Astrocyte (in vitro differentiated cells and primary cell): ENCODE measurements around the gene HAUS7. TPM values are rescaled to one million over a fixed set of nuclear protein-coding genes. Genes with fewer than 3 reads are reported as not detected.

Source experiments
- DNase-seq: peaks from one replicate; pipeline ENCODE4 v3.0.0-alpha.2; 2010; ENCODE audit warnings: low read depth
- FAIRE-seq: peaks from 2 replicates; lab custom pipeline; 2011; peaks lifted over from hg19 to GRCh38; lab: Jason Lieb, UNC
- H2AFZ ChIP-seq: 2 replicates; pipeline ENCODE4 v1.6.0; 2012; ENCODE audit warnings: low read depth, low read length, inconsistent platforms
- H3K27ac ChIP-seq: 2 replicates; pipeline ENCODE4 v1.5.1; 2011; ENCODE audit warnings: low read depth, low read length, inconsistent platforms
- H3K27me3 ChIP-seq: 2 replicates; pipeline ENCODE4 v1.6.0; 2011; ENCODE audit warnings: low read length, inconsistent platforms; ENCODE audit not compliant: insufficient read depth
- H3K36me3 ChIP-seq: 2 replicates; pipeline ENCODE4 v1.5.1; 2011; ENCODE audit warnings: low read length, inconsistent platforms; ENCODE audit not compliant: insufficient read depth
- H3K4me1 ChIP-seq: 2 replicates; pipeline ENCODE4 v1.5.1; 2011; ENCODE audit warnings: low read length, inconsistent platforms; ENCODE audit not compliant: insufficient read depth
- H3K4me2 ChIP-seq: 2 replicates; pipeline ENCODE4 v1.6.0; 2012; ENCODE audit warnings: low read length, inconsistent platforms
- H3K4me3 ChIP-seq: 2 replicates; pipeline ENCODE4 v1.5.1; 2011; ENCODE audit warnings: low read depth, mild to moderate bottlenecking, low read length, inconsistent platforms; ENCODE audit not compliant: insufficient read depth
- H3K79me2 ChIP-seq: 2 replicates; pipeline ENCODE4 v1.6.0; 2012; ENCODE audit warnings: mild to moderate bottlenecking, low read length, inconsistent platforms; ENCODE audit not compliant: insufficient read depth
- H3K9ac ChIP-seq: 2 replicates; pipeline ENCODE4 v1.6.0; 2012; ENCODE audit warnings: mild to moderate bottlenecking, low read length, inconsistent platforms
- H3K9me3 ChIP-seq: 2 replicates; pipeline ENCODE4 v1.5.1; 2012; ENCODE audit warnings: low read depth, mild to moderate bottlenecking, low read length, inconsistent platforms; ENCODE audit not compliant: insufficient read depth
- H4K20me1 ChIP-seq: 2 replicates; pipeline ENCODE4 v1.6.0; 2012; ENCODE audit warnings: low read length, inconsistent platforms; ENCODE audit not compliant: insufficient read depth
- H3K27ac Mint-ChIP-seq: one replicate; pipeline ENCODE4 v1.8.0; 2021; ENCODE audit warnings: mild to moderate bottlenecking, mixed read lengths; ENCODE audit not compliant: unreplicated experiment
- H3K27me3 Mint-ChIP-seq: one replicate; pipeline ENCODE4 v1.8.0; 2021; ENCODE audit warnings: low read depth, mixed read lengths; ENCODE audit not compliant: unreplicated experiment
- H3K36me3 Mint-ChIP-seq: one replicate; pipeline ENCODE4 v1.8.0; 2021; ENCODE audit warnings: low read depth, mixed read lengths; ENCODE audit not compliant: unreplicated experiment
- H3K4me1 Mint-ChIP-seq: one replicate; pipeline ENCODE4 v1.8.0; 2021; ENCODE audit warnings: low read depth, mixed read lengths; ENCODE audit not compliant: unreplicated experiment
- H3K4me3 Mint-ChIP-seq: one replicate; pipeline ENCODE4 v1.8.0; 2021; ENCODE audit warnings: mild to moderate bottlenecking, moderate library complexity, mixed read lengths; ENCODE audit not compliant: unreplicated experiment
- H3K9me3 Mint-ChIP-seq: one replicate; pipeline ENCODE4 v1.8.0; 2021; ENCODE audit warnings: mild to moderate bottlenecking, mixed read lengths; ENCODE audit not compliant: unreplicated experiment
- CTCF ChIP-seq: IDR thresholded peaks from 2 replicates; pipeline ENCODE4 v1.5.1; 2011; ENCODE audit warnings: low read depth, mild to moderate bottlenecking, inconsistent platforms, low read length, moderate library complexity; ENCODE audit not compliant: insufficient read depth
- EZH2 ChIP-seq: IDR thresholded peaks from 2 replicates; pipeline ENCODE4 v1.6.1; 2012; ENCODE audit warnings: mild to moderate bottlenecking, low read length, inconsistent platforms; ENCODE audit not compliant: insufficient read depth
- total RNA-seq: library from RNA; stranded (reverse); gene quantifications from 2 replicates; pipeline ENCODE4 v1.2.1, GENCODE V29; 2021

HAUS7 gene
- total RNA-seq, 1 donor from 2014 or later = 12.1 TPM

- Histone ChIP-seq H3K9ac (no peak overlapping the region), H3K4me1 (peaks cover 3% of the 10 kb centered on the region), H4K20me1 (peaks cover 22% of the 10 kb centered on the region), H3K27ac (no peak overlapping the region), H2AFZ (no peak overlapping the region), H3K4me2 (no peak overlapping the region), H3K36me3 (no peaks in the 10 kb centered on the region), H3K27me3 (peaks cover 8% of the 10 kb centered on the region), H3K9me3 (no peaks in the 10 kb centered on the region), H3K4me3 (no peak overlapping the region), H3K79me2 (no peaks in the 10 kb centered on the region)
- Mint-ChIP-seq H3K36me3 (peaks cover 2% of the 10 kb centered on the region), H3K4me3 (no peak overlapping the region), H3K9me3 (no peaks in the 10 kb centered on the region), H3K27ac (no peak overlapping the region), H3K4me1 (peaks cover 3% of the 10 kb centered on the region), H3K27me3 (peaks cover 7% of the 10 kb centered on the region)
- no peak for TF ChIP-seq CTCF
- TF ChIP-seq EZH2 = no peak
- DNase-seq = no peak
- FAIRE-seq = peak; percentile 98
Measured at GRCh38 chrX:153512501-153512893, 42.1 kb upstream of the HAUS7 start.

- Mint-ChIP-seq H3K9me3 (no peaks in the 10 kb centered on the region), H3K4me3 (no peak overlapping the region), H3K4me1 (peaks cover 3% of the 10 kb centered on the region), H3K36me3 (peaks cover 2% of the 10 kb centered on the region), H3K27ac (no peak overlapping the region), H3K27me3 (peaks cover 7% of the 10 kb centered on the region)
- no peaks in the 10 kb centered on the region for H3K36me3 ChIP-seq
- no peak overlapping the region for H2AFZ ChIP-seq
- no peak overlapping the region for H3K27ac ChIP-seq
- no peak for FAIRE-seq
- no peak overlapping the region for H3K4me3 ChIP-seq
- H3K9ac ChIP-seq = no peak overlapping the region
- H3K4me2 ChIP-seq = no peak overlapping the region
- no peaks in the 10 kb centered on the region for H3K79me2 ChIP-seq
- H3K4me1 ChIP-seq = peaks cover 3% of the 10 kb centered on the region
- H3K27me3 ChIP-seq = peaks cover 6% of the 10 kb centered on the region
- no peak for DNase-seq
- peaks cover 26% of the 10 kb centered on the region for H4K20me1 ChIP-seq
- no peaks in the 10 kb centered on the region for H3K9me3 ChIP-seq
- TF ChIP-seq EZH2 (no peak), CTCF (no peak)
Measured at GRCh38 chrX:153511784-153512500, 41.6 kb upstream of the HAUS7 start.

- H2AFZ ChIP-seq = no peak overlapping the region
- H3K27me3 ChIP-seq = no peaks in the 10 kb centered on the region
- no peak overlapping the region for H3K4me3 ChIP-seq
- Mint-ChIP-seq H3K9me3 (no peaks in the 10 kb centered on the region), H3K27me3 (peaks cover 1% of the 10 kb centered on the region), H3K4me1 (no peaks in the 10 kb centered on the region), H3K4me3 (no peak overlapping the region), H3K27ac (no peak overlapping the region), H3K36me3 (peaks cover 2% of the 10 kb centered on the region)
- H3K27ac ChIP-seq = no peak overlapping the region
- H4K20me1 ChIP-seq = peaks cover 21% of the 10 kb centered on the region
- H3K9ac ChIP-seq = no peak overlapping the region
- no peaks in the 10 kb centered on the region for H3K79me2 ChIP-seq
- H3K9me3 ChIP-seq = no peaks in the 10 kb centered on the region
- H3K36me3 ChIP-seq = no peaks in the 10 kb centered on the region
- DNase-seq = no peak
- peaks cover 3% of the 10 kb centered on the region for H3K4me1 ChIP-seq
- no peak for FAIRE-seq
- no peak overlapping the region for H3K4me2 ChIP-seq
- TF ChIP-seq CTCF (no peak), EZH2 (no peak)
Measured at GRCh38 chrX:153510383-153510782, 40.0 kb upstream of the HAUS7 start.
